SK-N-SH treated with all-trans-retinoic acid at 6 μM for 48 hours (cell line): ENCODE data around the gene PDLIM4.

Source experiments
- CREB5 ChIP-seq: fragments of 250-450 bp; sonication (Bioruptor Pico); IDR thresholded peaks from 2 replicates; pipeline ENCODE4 v1.5.1; 2020; ENCODE audit warnings: low read depth, mild to moderate bottlenecking, moderate library complexity
- ZFP3 ChIP-seq: fragments of 250-450 bp; sonication (Bioruptor Pico); IDR thresholded peaks from 2 replicates; pipeline ENCODE4 v1.5.0; 2020; ENCODE audit warnings: mild to moderate bottlenecking, moderate library complexity

GRCh38 chr5:132289097-132289496 is 31.6 kb downstream of the PDLIM4 start:
- TF ChIP-seq CREB5 = no peak
- no peak for TF ChIP-seq ZFP3 (CRISPR knock-in tag)
